Esophagus muscularis mucosa (tissue), 3 donors: ENCODE results near the gene ARTN.

ENCODE experiments used
- EP300 ChIP-seq: sonication (generic); formaldehyde crosslinking; IDR thresholded peaks from one replicate; pipeline ENCODE4 v1.6.1; 2017; ENCODE audit warnings: antibody characterized with exemption
- TF ChIP-seq, protein P1 (sequence below), 3 experiments: fragments of 200-600 bp in 2 of 3; fragments of 450-650 bp in 1 of 3; sonication (generic) in 2 of 3; IDR thresholded peaks; one replicate each; pipeline ENCODE4 v1.5.1; 2017 to 2019; ENCODE audit warnings: antibody characterized with exemption in 3 of 3, mild to moderate bottlenecking in 2 of 3, moderate library complexity in 1 of 3

DNA sequence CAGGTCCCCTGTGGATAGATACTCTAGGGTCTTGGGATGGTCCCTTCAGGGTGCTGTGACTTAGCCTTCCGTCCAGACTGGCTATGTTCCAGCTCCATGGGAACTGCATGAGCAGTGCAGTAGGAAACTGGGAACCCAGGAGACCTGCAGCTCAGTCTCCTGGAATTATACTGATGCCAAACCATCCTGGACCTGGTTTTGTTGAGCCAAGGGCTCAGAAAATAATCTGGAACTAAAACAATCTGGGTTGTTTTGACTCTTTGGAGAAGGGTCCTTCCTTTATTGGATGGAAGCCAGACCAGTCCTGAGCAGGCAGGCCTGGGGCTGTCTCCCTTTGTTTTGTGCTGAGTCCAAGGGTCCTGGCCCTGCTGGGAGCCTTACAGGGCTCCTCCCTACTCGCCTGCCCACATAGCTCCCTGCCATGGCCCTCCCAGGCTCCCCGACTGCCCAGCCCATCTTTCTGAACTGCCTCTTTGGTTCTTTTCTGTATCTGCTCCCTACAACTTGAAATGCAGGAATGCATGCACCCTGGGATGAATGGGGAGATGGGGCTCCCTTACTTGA, 14.4 kb downstream of the ARTN start:
- TF ChIP-seq, protein P1, sequence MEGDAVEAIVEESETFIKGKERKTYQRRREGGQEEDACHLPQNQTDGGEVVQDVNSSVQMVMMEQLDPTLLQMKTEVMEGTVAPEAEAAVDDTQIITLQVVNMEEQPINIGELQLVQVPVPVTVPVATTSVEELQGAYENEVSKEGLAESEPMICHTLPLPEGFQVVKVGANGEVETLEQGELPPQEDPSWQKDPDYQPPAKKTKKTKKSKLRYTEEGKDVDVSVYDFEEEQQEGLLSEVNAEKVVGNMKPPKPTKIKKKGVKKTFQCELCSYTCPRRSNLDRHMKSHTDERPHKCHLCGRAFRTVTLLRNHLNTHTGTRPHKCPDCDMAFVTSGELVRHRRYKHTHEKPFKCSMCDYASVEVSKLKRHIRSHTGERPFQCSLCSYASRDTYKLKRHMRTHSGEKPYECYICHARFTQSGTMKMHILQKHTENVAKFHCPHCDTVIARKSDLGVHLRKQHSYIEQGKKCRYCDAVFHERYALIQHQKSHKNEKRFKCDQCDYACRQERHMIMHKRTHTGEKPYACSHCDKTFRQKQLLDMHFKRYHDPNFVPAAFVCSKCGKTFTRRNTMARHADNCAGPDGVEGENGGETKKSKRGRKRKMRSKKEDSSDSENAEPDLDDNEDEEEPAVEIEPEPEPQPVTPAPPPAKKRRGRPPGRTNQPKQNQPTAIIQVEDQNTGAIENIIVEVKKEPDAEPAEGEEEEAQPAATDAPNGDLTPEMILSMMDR (IDR thresholded peaks at IDR 0.05): no peak
- TF ChIP-seq EP300: no peak
